H1 (cell line): ENCODE measurements around the gene MOK. TPM values are rescaled to one million over a fixed set of nuclear protein-coding genes. Genes with fewer than 3 reads are reported as not detected.

Experiments used
- CTCF ChIA-PET: fragments of 300-600 bp; sonication (Branson Sonifier 250); formaldehyde crosslinking; loops from one replicate; lab custom pipeline; 2021; ENCODE audit not compliant: partially characterized antibody; lab: Charles Lee
- POLR2A ChIA-PET: fragments of 300-600 bp; sonication (Branson Sonifier 250); formaldehyde crosslinking; loops from one replicate; lab custom pipeline; 2021; ENCODE audit warnings: inconsistent platforms; ENCODE audit not compliant: partially characterized antibody; lab: Charles Lee
- DNase-seq, 2 experiments: peaks; one replicate each; pipeline versions ENCODE4 v3.0.0 to v3.0.0-alpha.2; 2010 to 2022; ENCODE audit warnings: low spot score in 2 of 2, low read depth in 1 of 2, mixed read lengths in 1 of 2
- FAIRE-seq: peaks from 2 replicates; lab custom pipeline; 2011; peaks lifted over from hg19 to GRCh38; lab: Jason Lieb, UNC
- H2AFZ ChIP-seq: 2 replicates; pipeline ENCODE4 v1.8.1; 2012; ENCODE audit warnings: low read length, inconsistent platforms
- H2AK5ac ChIP-seq: 2 replicates; pipeline ENCODE4 v1.6.1; 2013; ENCODE audit warnings: low read depth, low read length
- H2BK120ac ChIP-seq: replicated peaks from 2 replicates; pipeline ENCODE3; 2013; ENCODE audit warnings: low read depth, low read length, inconsistent platforms
- H2BK12ac ChIP-seq: 2 replicates; pipeline ENCODE4 v1.6.1; 2013; ENCODE audit warnings: low read depth, low read length
- H2BK15ac ChIP-seq: 2 replicates; pipeline ENCODE4 v1.6.1; 2013; ENCODE audit warnings: low read length
- H2BK20ac ChIP-seq: 2 replicates; pipeline ENCODE4 v1.6.1; 2013; ENCODE audit warnings: low read length
- H2BK5ac ChIP-seq: 2 replicates; pipeline ENCODE4 v1.6.1; 2013; ENCODE audit warnings: low read depth, low read length
- H3K14ac ChIP-seq: 2 replicates; pipeline ENCODE4 v1.6.1; 2013; ENCODE audit warnings: inconsistent platforms; ENCODE audit not compliant: insufficient read length
- H3K18ac ChIP-seq: 2 replicates; pipeline ENCODE4 v1.6.1; 2013; ENCODE audit warnings: low read length; ENCODE audit errors: extremely low read depth
- H3K23ac ChIP-seq: 2 replicates; pipeline ENCODE4 v1.6.1; 2013; ENCODE audit warnings: inconsistent platforms; ENCODE audit not compliant: insufficient read length
- H3K23me2 ChIP-seq: 2 replicates; pipeline ENCODE4 v1.6.1; 2013; ENCODE audit warnings: low read depth, low read length
- H3K27ac ChIP-seq: 2 replicates; pipeline ENCODE4 v1.6.1; 2011; ENCODE audit warnings: low read depth, low read length, inconsistent platforms
- H3K27me3 ChIP-seq, 4 experiments: replicated peaks in 1 of 4; 1 replicate in 1 of 4; 2 replicates in 3 of 4; pipeline versions ENCODE4 v1.6.1 to v1.8.1; 2011 to 2013; ENCODE audit warnings: low read length in 3 of 4, mild to moderate bottlenecking in 3 of 4, inconsistent platforms in 2 of 4, mixed read lengths in 2 of 4, moderate library complexity in 1 of 4; ENCODE audit not compliant: control insufficient read depth in 3 of 4, insufficient read depth in 3 of 4; ENCODE audit errors: extremely low read depth in 1 of 4
- H3K36me3 ChIP-seq, 4 experiments: 2 replicates each; pipeline versions ENCODE4 v1.6.1 to v1.8.1; 2011 to 2013; ENCODE audit warnings: mild to moderate bottlenecking in 4 of 4, low read length in 3 of 4, moderate library complexity in 2 of 4, control low read depth in 1 of 4, inconsistent platforms in 1 of 4; ENCODE audit not compliant: insufficient read depth in 4 of 4, control insufficient read depth in 2 of 4
- H3K4ac ChIP-seq: replicated peaks from 2 replicates; pipeline ENCODE3; 2013; ENCODE audit warnings: low read length, low read depth, mixed read lengths, inconsistent platforms; ENCODE audit not compliant: insufficient read length
- H3K4me1 ChIP-seq, 4 experiments: replicated peaks in 1 of 4; 1 replicate in 1 of 4; 2 replicates in 3 of 4; pipeline versions ENCODE4 v1.6.1 to v1.8.1; 2011 to 2013; ENCODE audit warnings: low read length in 3 of 4, inconsistent platforms in 2 of 4, mixed read lengths in 1 of 4; ENCODE audit not compliant: insufficient read depth in 4 of 4, control insufficient read depth in 3 of 4
- H3K4me2 ChIP-seq, 2 experiments: 2 replicates each; pipeline versions ENCODE4 v1.6.1 to v1.8.1; 2011 to 2013; ENCODE audit warnings: low read depth in 2 of 2, low read length in 2 of 2, control low read depth in 1 of 2, inconsistent platforms in 1 of 2, mild to moderate bottlenecking in 1 of 2; ENCODE audit not compliant: insufficient read depth in 1 of 2
- H3K4me3 ChIP-seq, 4 experiments: fragments of 200-600, 300-600 bp in 1 of 4; sonication (generic), shearing (Covaris generic), sonication (Bioruptor Twin) in 1 of 4; 2 replicates each; pipeline versions ENCODE4 v1.5.1 to v1.8.1; 2011 to 2016; ENCODE audit warnings: low read length in 4 of 4, low read depth in 3 of 4, control low read depth in 2 of 4, inconsistent platforms in 2 of 4, mild to moderate bottlenecking in 2 of 4, mixed read lengths in 1 of 4, moderate library complexity in 1 of 4; ENCODE audit not compliant: insufficient read depth in 2 of 4; ENCODE audit errors: extremely low read depth in 1 of 4
- H3K56ac ChIP-seq: replicated peaks from 2 replicates; pipeline ENCODE3; 2013; ENCODE audit warnings: low read depth, mild to moderate bottlenecking, mixed read lengths, low read length, inconsistent platforms; ENCODE audit not compliant: insufficient read length
- H3K79me1 ChIP-seq: 2 replicates; pipeline ENCODE4 v1.6.1; 2013; ENCODE audit warnings: low read depth, low read length, control low read depth
- H3K79me2 ChIP-seq, 2 experiments: 2 replicates each; pipeline versions ENCODE4 v1.6.1 to v1.8.1; 2012 to 2013; ENCODE audit warnings: low read length in 2 of 2, mild to moderate bottlenecking in 2 of 2, inconsistent platforms in 1 of 2; ENCODE audit not compliant: insufficient read depth in 2 of 2, control insufficient read depth in 1 of 2
- H3K9ac ChIP-seq, 4 experiments: replicated peaks in 1 of 4; 1 replicate in 1 of 4; 2 replicates in 3 of 4; pipeline versions ENCODE4 v1.6.1 to v1.8.1; 2011 to 2013; ENCODE audit warnings: low read depth in 3 of 4, low read length in 3 of 4, control low read depth in 2 of 4, mild to moderate bottlenecking in 2 of 4, moderate library complexity in 2 of 4, inconsistent platforms in 1 of 4; ENCODE audit errors: extremely low read depth in 1 of 4
- H3K9me3 ChIP-seq, 2 experiments: 2 replicates each; pipeline versions ENCODE4 v1.6.1 to v1.8.1; 2012 to 2013; ENCODE audit warnings: mild to moderate bottlenecking in 2 of 2, moderate library complexity in 2 of 2, control low read depth in 1 of 2, inconsistent platforms in 1 of 2, low read depth in 1 of 2, low read length in 1 of 2, mixed read lengths in 1 of 2; ENCODE audit not compliant: insufficient read depth in 2 of 2
- H4K20me1 ChIP-seq, 2 experiments: replicated peaks in 1 of 2; 2 replicates each; pipeline versions ENCODE3 to v1.8.1; 2011 to 2013; ENCODE audit warnings: inconsistent platforms in 2 of 2, low read length in 2 of 2, mild to moderate bottlenecking in 1 of 2; ENCODE audit not compliant: insufficient read depth in 2 of 2, control insufficient read depth in 1 of 2
- H4K5ac ChIP-seq: 2 replicates; pipeline ENCODE4 v1.6.1; 2013; ENCODE audit warnings: low read length, low read depth, mixed read lengths, inconsistent platforms; ENCODE audit not compliant: insufficient read length
- H4K8ac ChIP-seq: 2 replicates; pipeline ENCODE4 v1.8.0; 2013; ENCODE audit warnings: mild to moderate bottlenecking, moderate library complexity, low read length, inconsistent platforms; ENCODE audit not compliant: insufficient read depth; ENCODE audit errors: extremely low read depth
- H4K91ac ChIP-seq: replicated peaks from 2 replicates; pipeline ENCODE3; 2013; ENCODE audit warnings: low read length, mixed read lengths, inconsistent platforms; ENCODE audit not compliant: insufficient read length
- BCL11A ChIP-seq, 2 experiments: IDR thresholded peaks; one replicate each; pipeline ENCODE4 v1.6.1; 2011; ENCODE audit warnings: low read depth in 2 of 2, low read length in 2 of 2, mild to moderate bottlenecking in 2 of 2
- CHD2 ChIP-seq: IDR thresholded peaks from 2 replicates; pipeline ENCODE4 v1.6.1; 2012; ENCODE audit warnings: low read length, improper control_type of control experiment
- CREB1 ChIP-seq: IDR thresholded peaks from 2 replicates; pipeline ENCODE4 v1.6.1; 2012; ENCODE audit warnings: inconsistent platforms
- EGR1 ChIP-seq: IDR thresholded peaks from 2 replicates; pipeline ENCODE4 v1.6.1; 2011; ENCODE audit warnings: low read depth, low read length, borderline replicate concordance
- EZH2 ChIP-seq: fragments of 200-600 bp; sonication (generic); IDR thresholded peaks from 2 replicates; pipeline ENCODE4 v1.7.1; 2012; ENCODE audit warnings: low read depth, mild to moderate bottlenecking, moderate library complexity, low read length, inconsistent platforms; ENCODE audit not compliant: severe bottlenecking
- HDAC2 ChIP-seq, 2 experiments: fragments of 300-600 bp in 1 of 2; sonication (generic) in 1 of 2; IDR thresholded peaks; 2 replicates each; pipeline ENCODE4 v1.6.1; 2011 to 2012; ENCODE audit warnings: low read depth in 2 of 2, low read length in 2 of 2, mild to moderate bottlenecking in 2 of 2, moderate library complexity in 2 of 2, borderline replicate concordance in 1 of 2, inconsistent platforms in 1 of 2
- HDAC6 ChIP-seq: IDR thresholded peaks from one replicate; pipeline ENCODE4 v1.7.1; 2012; ENCODE audit warnings: low read depth, mild to moderate bottlenecking, inconsistent platforms, low read length, moderate library complexity
- KDM1A ChIP-seq: fragments of 200-600, 300-600 bp; sonication (generic); IDR thresholded peaks from 2 replicates; pipeline ENCODE4 v1.7.1; 2016; ENCODE audit warnings: mild to moderate bottlenecking, low read length, borderline replicate concordance
- PHF8 ChIP-seq: fragments of 200-600 bp; sonication (generic); conservative IDR thresholded peaks from 2 replicates; pipeline ENCODE4 v1.7.1; 2012; ENCODE audit warnings: low read depth, mild to moderate bottlenecking, inconsistent platforms, low read length, moderate library complexity
- TEAD4 ChIP-seq: IDR thresholded peaks from 2 replicates; pipeline ENCODE4 v1.6.1; 2012; ENCODE audit warnings: low read depth, low read length, inconsistent platforms, mixed read lengths
- WGBS, 2 experiments: shearing (Covaris generic) in 1 of 2; methylation state at CpG; one replicate each; pipeline versions ENCODE4 v1.1.6 to v1.1.7; 2013 to 2015; ENCODE audit warnings: low lambda C conversion rate in 2 of 2, mixed read lengths in 2 of 2, inconsistent platforms in 1 of 2, low coverage in 1 of 2, missing lambda C conversion rate in 1 of 2; ENCODE audit not compliant: insufficient replicate concordance in 2 of 2, insufficient coverage in 1 of 2, insufficient read length in 1 of 2; ENCODE audit errors: extremely low coverage in 1 of 2, missing lambda C conversion rate in 1 of 2; 5-methylcytosine and 5-hydroxymethylcytosine counted together
- polyA plus RNA-seq, 7 experiments: library from polyadenylated mRNA; depleted of rRNA in 3 of 7; stranded (reverse) in 5 of 7; unstranded in 2 of 7; fragments of >200 nt in 5 of 7; fragments of 200-250 nt in 2 of 7; gene quantifications; 1 replicate in 5 of 7; 2 replicates in 1 of 7; 4 replicates in 1 of 7; pipeline versions ENCODE4 v1.2.1 to v1.2.3, GENCODE V29; 2011 to 2013; ENCODE audit warnings: missing spikeins in 2 of 7, mixed read lengths in 2 of 7
- total RNA-seq: library from RNA; stranded (reverse); fragmentation: NEBNext Ultra II Directional; extraction: Animal tissue kit (Norgen Biotek cat#: 25700); gene quantifications from 2 replicates; pipeline ENCODE4 v1.2.1, GENCODE V29; 2021

The MOK gene
- total and polyA plus RNA-seq, 2 of the 8 experiments (the other 6 are each of a cell fraction or from before 2014, with no cell fraction given), result 2.1 to 2.5 TPM

DNA sequence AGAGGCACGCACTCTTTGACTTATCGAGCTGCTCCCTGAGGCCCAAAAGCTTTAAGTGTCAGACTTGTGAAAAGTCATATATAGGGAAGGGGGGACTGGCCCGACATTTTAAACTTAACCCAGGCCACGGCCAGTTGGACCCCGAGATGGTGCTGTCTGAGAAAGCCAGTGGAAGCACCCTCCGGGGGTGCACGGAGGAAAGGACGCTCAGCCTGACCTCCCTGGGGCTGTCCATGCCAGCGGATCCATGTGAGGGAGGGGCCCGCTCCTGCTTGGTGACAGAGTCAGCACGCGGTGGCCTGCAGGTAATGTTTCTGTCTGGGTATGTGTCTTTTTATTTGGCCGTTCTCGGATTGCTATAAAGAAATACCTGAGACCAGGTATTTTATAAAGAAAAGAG lies 21.6 kb upstream of the MOK start:
- H3K27me3 ChIP-seq, result no peaks in the 10 kb centered on the region
- H3K4me3 ChIP-seq, result no peak overlapping the region
- DNase-seq (no peak), FAIRE-seq (no peak)
- 97% methylated on average over 14 of the region's 14 CpGs; no CpG with 5 or more reads in 1 of the 2 experiments for WGBS, 2 experiments
- no peak overlapping the region for H3K18ac ChIP-seq
- H2AFZ ChIP-seq, result no peak overlapping the region
- H3K79me1 ChIP-seq, result no peaks in the 10 kb centered on the region
- no peak overlapping the region for H3K4ac ChIP-seq
- no peak overlapping the region for H3K9ac ChIP-seq
- no peak overlapping the region for H3K14ac ChIP-seq
- no peak overlapping the region for H2BK12ac ChIP-seq
- H4K8ac ChIP-seq, result no peak overlapping the region
- H3K9me3 ChIP-seq, result no peaks in the 10 kb centered on the region
- no peak overlapping the region for H3K56ac ChIP-seq
- H4K5ac ChIP-seq, result no peak overlapping the region
- H4K91ac ChIP-seq, result no peak overlapping the region
- no peak overlapping the region for H3K4me2 ChIP-seq
- no peak overlapping the region for H2BK20ac ChIP-seq
- no peak overlapping the region for H2BK5ac ChIP-seq
- no peak overlapping the region for H2BK120ac ChIP-seq
- H3K79me2 ChIP-seq, result no peaks in the 10 kb centered on the region
- H2AK5ac ChIP-seq, result no peak overlapping the region
- CTCF ChIA-PET, result no interaction called here
- peaks cover 0 to 3% of the 10 kb centered on the region in 2 experiments for H4K20me1 ChIP-seq
- POLR2A ChIA-PET, result interaction anchor here (0.6 kb wide), 1 partner anchor 64 kb away, joined by 3 read pairs; no protein-coding TSS in a partner anchor
- no peak overlapping the region for H3K27ac ChIP-seq
- H3K23me2 ChIP-seq, result no peaks in the 10 kb centered on the region
- H3K4me1 ChIP-seq, result no peaks in the 10 kb centered on the region
- H3K23ac ChIP-seq, result no peak overlapping the region
- no peak overlapping the region for H2BK15ac ChIP-seq
- H3K36me3 ChIP-seq, result peaks cover 0 to 4% (median 2%) of the 10 kb centered on the region in 4 experiments; a peak in 4 of 8 replicates
- TF ChIP-seq EGR1, result no peak
- no peak for TF ChIP-seq CHD2
- no peak for TF ChIP-seq EZH2
- TF ChIP-seq KDM1A, result no peak
- TF ChIP-seq HDAC6, result no peak
- TF ChIP-seq TEAD4, result no peak
- TF ChIP-seq CREB1, result no peak
- TF ChIP-seq HDAC2 (IDR thresholded peaks at IDR 0.05; ENCODE audit: borderline replicate concordance in 1 of 2, low read depth in 2 of 2, low read length in 2 of 2), result no peak
- no peak for TF ChIP-seq PHF8
- TF ChIP-seq BCL11A (IDR thresholded peaks at IDR 0.05; ENCODE audit: low read depth in 2 of 2, low read length in 2 of 2), result no peak
